HG02973 (cell line): ENCODE measurements around the gene ICAM4.
"Not testable (repeated sequence)": the region's sequence is repeated elsewhere in the genome, so short reads cannot be mapped to it uniquely, and the experiment has no call there.

Experiments used
- ATAC-seq: cut with Tn5 transposase; IDR thresholded peaks from one replicate; pipeline ENCODE4 v1.9.1; 2021; ENCODE audit warnings: moderate library complexity; ENCODE audit not compliant: unreplicated experiment

ICAM4 gene

GRCh38 chr19:10268071-10268470 is 18.7 kb upstream of the ICAM4 start:
- no peak for ATAC-seq

- ATAC-seq, result peak; percentile 34
Measured at GRCh38 chr19:10269333-10270179, 17.2 kb upstream of the ICAM4 start.

- ATAC-seq, result peak; percentile 39
Measured at GRCh38 chr19:10270180-10270615, 16.6 kb upstream of the ICAM4 start.

- peak; percentile 32 for ATAC-seq
Measured at GRCh38 chr19:10270616-10271394, 15.9 kb upstream of the ICAM4 start, which contains the start of gene ICAM1. Gene ICAM1, plus strand, starts transcription at chr19:10271120. Its CDS starts 40 bp downstream, at chr19:10271160.

- ATAC-seq, result peak; percentile 39
Measured at GRCh38 chr19:10271543-10272086, 15.1 kb upstream of the ICAM4 start.

GRCh38 chr19:10274589-10274988 is 12.2 kb upstream of the ICAM4 start:
- ATAC-seq, result no peak

- no peak for ATAC-seq
Measured at GRCh38 chr19:10277795-10278589, 8.8 kb upstream of the ICAM4 start.

- no peak for ATAC-seq
Measured at GRCh38 chr19:10278935-10279334, 7.8 kb upstream of the ICAM4 start.

- ATAC-seq, result no peak
Measured at GRCh38 chr19:10279737-10280442, 6.9 kb upstream of the ICAM4 start.

GRCh38 chr19:10282043-10282442 is 4.7 kb upstream of the ICAM4 start:
- not testable (repeated sequence) for ATAC-seq

- ATAC-seq, result no peak
Measured at GRCh38 chr19:10283301-10284064, 3.3 kb upstream of the ICAM4 start.

- ATAC-seq, result no peak
Measured at GRCh38 chr19:10284065-10284959, 2.4 kb upstream of the ICAM4 start.

- ATAC-seq, result no peak
Measured at GRCh38 chr19:10284960-10285278, 1.8 kb upstream of the ICAM4 start.

GRCh38 chr19:10285393-10285792 is 1.4 kb upstream of the ICAM4 start:
- no peak for ATAC-seq

- no peak for ATAC-seq
Measured at GRCh38 chr19:10288662-10289166, 2.0 kb downstream of the ICAM4 start.

GRCh38 chr19:10289167-10289835 is 2.5 kb downstream of the ICAM4 start:
- no peak for ATAC-seq

- ATAC-seq, result no peak
Measured at GRCh38 chr19:10289836-10290356, 3.1 kb downstream of the ICAM4 start, which contains the start of gene ICAM5. Gene ICAM5, plus strand, starts transcription at chr19:10289952. Its CDS starts 92 bp downstream, at chr19:10290044.
